HepG2 (cell line): Measurements from ENCODE around the gene EIF4G1. TPM values are rescaled to one million over a fixed set of nuclear protein-coding genes. Genes with fewer than 3 reads are reported as not detected.
A peak's percentile ranks its signal among the peaks of the same experiment; 100 is the strongest.

Experiments used
- ADNP ChIP-seq: sonication (generic); formaldehyde crosslinking; IDR thresholded peaks from 2 replicates; pipeline ENCODE4 v1.4.0; 2020; ENCODE audit warnings: missing genetic modification reagents
- ASH2L ChIP-seq: fragments of 300-600, 200-600 bp; sonication (generic); IDR thresholded peaks from 2 replicates; pipeline ENCODE4 v1.7.0; 2017; ENCODE audit warnings: low read depth, mild to moderate bottlenecking, moderate library complexity, mixed read lengths, low read length; ENCODE audit not compliant: insufficient read length
- DMAP1 ChIP-seq: IDR thresholded peaks from 2 replicates; pipeline ENCODE4 v1.6.1; 2016
- FOXO1 ChIP-seq: sonication (generic); formaldehyde crosslinking; IDR thresholded peaks from 2 replicates; pipeline ENCODE4 v1.4.0; 2020; ENCODE audit warnings: missing genetic modification reagents
- GTF2F1 ChIP-seq: fragments of 150-350 bp; IDR thresholded peaks from 2 replicates; pipeline ENCODE4 v1.6.1; 2014; ENCODE audit warnings: low read length
- HES4 ChIP-seq: sonication (generic); formaldehyde crosslinking; IDR thresholded peaks from 2 replicates; pipeline ENCODE4 v1.9.0; 2021; ENCODE audit warnings: mild to moderate bottlenecking, missing genetic modification reagents, borderline replicate concordance
- KAT2B ChIP-seq: fragments of 150-350 bp; IDR thresholded peaks from 2 replicates; pipeline ENCODE4 v1.6.1; 2014; ENCODE audit warnings: low read depth, low read length, borderline replicate concordance
- KLF15 ChIP-seq: sonication (generic); formaldehyde crosslinking; IDR thresholded peaks from 2 replicates; pipeline ENCODE4 v1.8.1; 2023; ENCODE audit warnings: borderline replicate concordance, mild to moderate bottlenecking, inconsistent platforms, missing genetic modification reagents, mixed read lengths
- MAFK ChIP-seq, 2 experiments: IDR thresholded peaks in 1 of 2; conservative IDR thresholded peaks in 1 of 2; 2 replicates each; pipeline ENCODE4 v1.6.1; 2011; ENCODE audit warnings: improper control_type of control experiment in 2 of 2, low read length in 2 of 2
- PHB2 ChIP-seq: fragments of 450-650 bp; IDR thresholded peaks from 2 replicates; pipeline ENCODE4 v1.6.1; 2018; ENCODE audit not compliant: partially characterized antibody
- STAG1 ChIP-seq: sonication (generic); formaldehyde crosslinking; IDR thresholded peaks from 2 replicates; pipeline ENCODE4 v1.4.0; 2020; ENCODE audit warnings: missing genetic modification reagents
- YEATS4 ChIP-seq: sonication (generic); formaldehyde crosslinking; IDR thresholded peaks from 2 replicates; pipeline ENCODE4 v1.4.0; 2020; ENCODE audit warnings: missing genetic modification reagents, borderline replicate concordance
- ZBTB38 ChIP-seq: sonication (generic); formaldehyde crosslinking; IDR thresholded peaks from 2 replicates; pipeline ENCODE4 v1.5.1; 2020; ENCODE audit warnings: mild to moderate bottlenecking, missing genetic modification reagents
- ZNF234 ChIP-seq: sonication (generic); formaldehyde crosslinking; conservative IDR thresholded peaks from 2 replicates; pipeline ENCODE4 v1.5.1; 2020; ENCODE audit warnings: mild to moderate bottlenecking, missing genetic modification reagents
- ZNF557 ChIP-seq: sonication (generic); formaldehyde crosslinking; IDR thresholded peaks from 2 replicates; pipeline ENCODE4 v1.4.0; 2020; ENCODE audit warnings: missing genetic modification reagents
- ZSCAN30 ChIP-seq: sonication (generic); formaldehyde crosslinking; IDR thresholded peaks from 2 replicates; pipeline ENCODE4 v1.5.0; 2020; ENCODE audit warnings: mild to moderate bottlenecking, missing genetic modification reagents
- polyA plus RNA-seq, 8 experiments: library from polyadenylated mRNA; depleted of rRNA in 3 of 8; stranded (reverse) in 7 of 8; unstranded in 1 of 8; fragments of >200 nt; fragmentation: Illumina TruSeq in 4 of 8; extraction: Trizol in 4 of 8; gene quantifications; 2 replicates each; pipeline versions ENCODE4 v1.2.1 to v1.2.3, GENCODE V29; 2011 to 2016; ENCODE audit warnings: low read depth in 4 of 8, missing spikeins in 1 of 8, mixed read lengths in 1 of 8; ENCODE audit not compliant: insufficient read depth in 1 of 8
- total RNA-seq, 5 experiments: library from RNA; depleted of rRNA; stranded (reverse); fragments of >200 nt; fragmentation: Illumina TruSeq; extraction: Trizol; gene quantifications; 2 replicates each; pipeline ENCODE4 v1.2.3, GENCODE V29; 2016; ENCODE audit warnings: low read depth in 1 of 5
- TF ChIP-seq, protein P1 (sequence below): sonication (generic); formaldehyde crosslinking; IDR thresholded peaks from 2 replicates; pipeline ENCODE4 v1.8.0; 2022; ENCODE audit warnings: mild to moderate bottlenecking, missing genetic modification reagents; ENCODE audit not compliant: insufficient replicate concordance
- TF ChIP-seq, protein P2 (sequence below): sonication (generic); formaldehyde crosslinking; IDR thresholded peaks from 2 replicates; pipeline ENCODE4 v1.4.0; 2020; ENCODE audit warnings: missing genetic modification reagents, mild to moderate bottlenecking, borderline replicate concordance
- TF ChIP-seq, protein P3 (sequence below): sonication (generic); formaldehyde crosslinking; IDR thresholded peaks from 2 replicates; pipeline ENCODE4 v1.4.0; 2020; ENCODE audit warnings: mild to moderate bottlenecking, missing genetic modification reagents
- TF ChIP-seq, protein P4 (sequence below): fragments of 450-650 bp; IDR thresholded peaks from 2 replicates; pipeline ENCODE4 v1.6.1; 2017
- TF ChIP-seq, protein P5 (sequence below): sonication (generic); formaldehyde crosslinking; IDR thresholded peaks from 2 replicates; pipeline ENCODE4 v1.4.0; 2020; ENCODE audit warnings: missing genetic modification reagents, mild to moderate bottlenecking, borderline replicate concordance

The EIF4G1 gene
- total and polyA plus RNA-seq, 2 of the 13 experiments (the other 11 are each of a cell fraction or from before 2014, with no cell fraction given) = 208 to 213 TPM

DNA sequence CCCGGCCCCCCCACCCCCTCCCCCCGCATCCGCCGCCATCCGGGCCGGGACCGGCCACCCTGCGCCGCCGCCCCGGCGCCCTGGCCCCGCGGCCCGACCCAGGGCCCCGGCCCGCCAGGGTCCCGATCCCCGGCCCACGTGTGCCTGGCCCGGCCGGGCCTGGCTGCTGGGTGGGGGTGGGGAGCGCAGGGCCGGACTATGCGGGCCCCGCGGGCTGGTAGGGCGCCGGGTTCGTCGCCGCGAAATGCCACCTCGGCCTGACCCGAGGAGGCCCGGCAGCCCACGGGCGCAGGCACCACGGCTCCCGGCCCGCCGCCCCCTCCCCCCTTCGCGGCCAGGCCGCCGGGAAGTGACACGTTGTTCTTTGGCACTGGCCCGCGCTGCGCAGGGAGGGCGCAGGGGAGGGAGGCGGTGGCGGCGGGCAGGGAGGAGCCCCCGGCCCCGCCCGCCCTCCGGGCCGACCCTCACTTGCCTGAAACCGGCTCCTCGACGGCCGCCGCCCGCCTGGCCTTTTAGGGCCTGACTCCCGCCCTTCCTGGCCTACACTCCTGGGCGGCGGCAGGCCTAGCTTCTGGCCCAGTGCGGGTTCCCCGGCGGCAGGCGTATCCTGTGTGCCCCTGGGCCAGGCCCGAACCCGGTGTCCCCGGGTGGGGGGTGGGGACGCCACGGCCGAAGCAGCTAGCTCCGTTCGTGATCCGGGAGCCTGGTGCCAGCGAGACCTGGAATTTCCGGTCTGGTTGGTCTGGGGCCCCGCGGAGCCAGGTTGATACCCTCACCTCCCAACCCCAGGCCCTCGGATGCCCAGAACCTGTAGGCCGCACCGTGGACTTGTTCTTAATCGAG, 515 bp downstream of the EIF4G1 start (continued):
- TF ChIP-seq, protein P1, sequence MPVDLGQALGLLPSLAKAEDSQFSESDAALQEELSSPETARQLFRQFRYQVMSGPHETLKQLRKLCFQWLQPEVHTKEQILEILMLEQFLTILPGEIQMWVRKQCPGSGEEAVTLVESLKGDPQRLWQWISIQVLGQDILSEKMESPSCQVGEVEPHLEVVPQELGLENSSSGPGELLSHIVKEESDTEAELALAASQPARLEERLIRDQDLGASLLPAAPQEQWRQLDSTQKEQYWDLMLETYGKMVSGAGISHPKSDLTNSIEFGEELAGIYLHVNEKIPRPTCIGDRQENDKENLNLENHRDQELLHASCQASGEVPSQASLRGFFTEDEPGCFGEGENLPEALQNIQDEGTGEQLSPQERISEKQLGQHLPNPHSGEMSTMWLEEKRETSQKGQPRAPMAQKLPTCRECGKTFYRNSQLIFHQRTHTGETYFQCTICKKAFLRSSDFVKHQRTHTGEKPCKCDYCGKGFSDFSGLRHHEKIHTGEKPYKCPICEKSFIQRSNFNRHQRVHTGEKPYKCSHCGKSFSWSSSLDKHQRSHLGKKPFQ (CRISPR knock-in tag) = no peak
- TF ChIP-seq MAFK (conservative IDR thresholded peaks at IDR 0.05 in 1 of 2, IDR thresholded peaks at IDR 0.05 in 1 of 2; ENCODE audit: low read length in 2 of 2) = no peak
- no peak for TF ChIP-seq KAT2B
- TF ChIP-seq ADNP (CRISPR knock-in tag) = no peak
- TF ChIP-seq YEATS4 (CRISPR knock-in tag) = peak; percentile 81
- peak; percentile 16 for TF ChIP-seq ZBTB38 (CRISPR knock-in tag)
- no peak for TF ChIP-seq ZNF557 (CRISPR knock-in tag)
- TF ChIP-seq KLF15 (CRISPR knock-in tag) = no peak
- no peak for TF ChIP-seq GTF2F1
- TF ChIP-seq ASH2L = no peak
- TF ChIP-seq ZNF234 (CRISPR knock-in tag) = no peak
- TF ChIP-seq ZSCAN30 (CRISPR knock-in tag) = no peak
- TF ChIP-seq, protein P2, sequence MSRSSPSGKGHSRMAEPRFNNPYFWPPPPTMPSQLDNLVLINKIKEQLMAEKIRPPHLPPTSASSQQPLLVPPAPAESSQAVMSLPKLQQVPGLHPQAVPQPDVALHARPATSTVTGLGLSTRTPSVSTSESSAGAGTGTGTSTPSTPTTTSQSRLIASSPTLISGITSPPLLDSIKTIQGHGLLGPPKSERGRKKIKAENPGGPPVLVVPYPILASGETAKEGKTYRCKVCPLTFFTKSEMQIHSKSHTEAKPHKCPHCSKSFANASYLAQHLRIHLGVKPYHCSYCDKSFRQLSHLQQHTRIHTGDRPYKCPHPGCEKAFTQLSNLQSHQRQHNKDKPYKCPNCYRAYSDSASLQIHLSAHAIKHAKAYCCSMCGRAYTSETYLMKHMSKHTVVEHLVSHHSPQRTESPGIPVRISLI = no peak
- peak; percentile 21; the same call in 1 of the 2 replicates for TF ChIP-seq DMAP1 (CRISPR knock-in tag)
- TF ChIP-seq FOXO1 (CRISPR knock-in tag) = no peak
- TF ChIP-seq, protein P3, sequence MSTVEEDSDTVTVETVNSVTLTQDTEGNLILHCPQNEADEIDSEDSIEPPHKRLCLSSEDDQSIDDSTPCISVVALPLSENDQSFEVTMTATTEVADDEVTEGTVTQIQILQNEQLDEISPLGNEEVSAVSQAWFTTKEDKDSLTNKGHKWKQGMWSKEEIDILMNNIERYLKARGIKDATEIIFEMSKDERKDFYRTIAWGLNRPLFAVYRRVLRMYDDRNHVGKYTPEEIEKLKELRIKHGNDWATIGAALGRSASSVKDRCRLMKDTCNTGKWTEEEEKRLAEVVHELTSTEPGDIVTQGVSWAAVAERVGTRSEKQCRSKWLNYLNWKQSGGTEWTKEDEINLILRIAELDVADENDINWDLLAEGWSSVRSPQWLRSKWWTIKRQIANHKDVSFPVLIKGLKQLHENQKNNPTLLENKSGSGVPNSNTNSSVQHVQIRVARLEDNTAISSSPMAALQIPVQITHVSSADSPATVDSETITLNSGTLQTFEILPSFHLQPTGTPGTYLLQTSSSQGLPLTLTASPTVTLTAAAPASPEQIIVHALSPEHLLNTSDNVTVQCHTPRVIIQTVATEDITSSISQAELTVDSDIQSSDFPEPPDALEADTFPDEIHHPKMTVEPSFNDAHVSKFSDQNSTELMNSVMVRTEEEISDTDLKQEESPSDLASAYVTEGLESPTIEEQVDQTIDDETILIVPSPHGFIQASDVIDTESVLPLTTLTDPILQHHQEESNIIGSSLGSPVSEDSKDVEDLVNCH (CRISPR knock-in tag) = no peak
- TF ChIP-seq, protein P4, sequence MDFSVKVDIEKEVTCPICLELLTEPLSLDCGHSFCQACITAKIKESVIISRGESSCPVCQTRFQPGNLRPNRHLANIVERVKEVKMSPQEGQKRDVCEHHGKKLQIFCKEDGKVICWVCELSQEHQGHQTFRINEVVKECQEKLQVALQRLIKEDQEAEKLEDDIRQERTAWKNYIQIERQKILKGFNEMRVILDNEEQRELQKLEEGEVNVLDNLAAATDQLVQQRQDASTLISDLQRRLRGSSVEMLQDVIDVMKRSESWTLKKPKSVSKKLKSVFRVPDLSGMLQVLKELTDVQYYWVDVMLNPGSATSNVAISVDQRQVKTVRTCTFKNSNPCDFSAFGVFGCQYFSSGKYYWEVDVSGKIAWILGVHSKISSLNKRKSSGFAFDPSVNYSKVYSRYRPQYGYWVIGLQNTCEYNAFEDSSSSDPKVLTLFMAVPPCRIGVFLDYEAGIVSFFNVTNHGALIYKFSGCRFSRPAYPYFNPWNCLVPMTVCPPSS = no peak
- TF ChIP-seq STAG1 (CRISPR knock-in tag) = no peak
- TF ChIP-seq PHB2 = no peak
- TF ChIP-seq, protein P5, sequence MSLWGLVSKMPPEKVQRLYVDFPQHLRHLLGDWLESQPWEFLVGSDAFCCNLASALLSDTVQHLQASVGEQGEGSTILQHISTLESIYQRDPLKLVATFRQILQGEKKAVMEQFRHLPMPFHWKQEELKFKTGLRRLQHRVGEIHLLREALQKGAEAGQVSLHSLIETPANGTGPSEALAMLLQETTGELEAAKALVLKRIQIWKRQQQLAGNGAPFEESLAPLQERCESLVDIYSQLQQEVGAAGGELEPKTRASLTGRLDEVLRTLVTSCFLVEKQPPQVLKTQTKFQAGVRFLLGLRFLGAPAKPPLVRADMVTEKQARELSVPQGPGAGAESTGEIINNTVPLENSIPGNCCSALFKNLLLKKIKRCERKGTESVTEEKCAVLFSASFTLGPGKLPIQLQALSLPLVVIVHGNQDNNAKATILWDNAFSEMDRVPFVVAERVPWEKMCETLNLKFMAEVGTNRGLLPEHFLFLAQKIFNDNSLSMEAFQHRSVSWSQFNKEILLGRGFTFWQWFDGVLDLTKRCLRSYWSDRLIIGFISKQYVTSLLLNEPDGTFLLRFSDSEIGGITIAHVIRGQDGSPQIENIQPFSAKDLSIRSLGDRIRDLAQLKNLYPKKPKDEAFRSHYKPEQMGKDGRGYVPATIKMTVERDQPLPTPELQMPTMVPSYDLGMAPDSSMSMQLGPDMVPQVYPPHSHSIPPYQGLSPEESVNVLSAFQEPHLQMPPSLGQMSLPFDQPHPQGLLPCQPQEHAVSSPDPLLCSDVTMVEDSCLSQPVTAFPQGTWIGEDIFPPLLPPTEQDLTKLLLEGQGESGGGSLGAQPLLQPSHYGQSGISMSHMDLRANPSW (CRISPR knock-in tag) = no peak
- peak; percentile 47; the same call in 1 of the 2 replicates for TF ChIP-seq HES4
